ENCODE results near the gene KCNK3.

The KCNK3 gene

GRCh38 chr2:26666671-26667070 is 25.9 kb upstream of the KCNK3 start:
- DNase-seq: no peak

GRCh38 chr2:26668041-26668440 is 24.5 kb upstream of the KCNK3 start:
- DNase-seq: no peak

- no peak for DNase-seq
Measured at GRCh38 chr2:26668856-26669750, 23.4 kb upstream of the KCNK3 start.

- no peak for DNase-seq
Measured at GRCh38 chr2:26670171-26670570, 22.4 kb upstream of the KCNK3 start.

- no peak for DNase-seq
Measured at GRCh38 chr2:26670931-26671460, 21.5 kb upstream of the KCNK3 start.

- DNase-seq: no peak
Measured at GRCh38 chr2:26671691-26672090, 20.8 kb upstream of the KCNK3 start.

GRCh38 chr2:26672112-26672817 is 20.3 kb upstream of the KCNK3 start:
- DNase-seq: no peak

- no peak for DNase-seq
Measured at GRCh38 chr2:26672818-26673393, 19.6 kb upstream of the KCNK3 start.

GRCh38 chr2:26674002-26674751 is 18.3 kb upstream of the KCNK3 start:
- DNase-seq: no peak

- no peak for DNase-seq
Measured at GRCh38 chr2:26674771-26675170, 17.8 kb upstream of the KCNK3 start.

- DNase-seq: no peak
Measured at GRCh38 chr2:26675651-26676255, 16.8 kb upstream of the KCNK3 start.

GRCh38 chr2:26678035-26678434 is 14.5 kb upstream of the KCNK3 start:
- no peak for DNase-seq

GRCh38 chr2:26679867-26680266 is 12.7 kb upstream of the KCNK3 start:
- DNase-seq: no peak

GRCh38 chr2:26681656-26682055 is 10.9 kb upstream of the KCNK3 start:
- no peak for DNase-seq

GRCh38 chr2:26682155-26682554 is 10.4 kb upstream of the KCNK3 start:
- DNase-seq: no peak

- no peak for DNase-seq
Measured at GRCh38 chr2:26683583-26683982, 8.9 kb upstream of the KCNK3 start.

GRCh38 chr2:26685341-26685740 is 7.2 kb upstream of the KCNK3 start:
- DNase-seq: no peak

GRCh38 chr2:26685989-26686839 is 6.3 kb upstream of the KCNK3 start:
- DNase-seq: no peak

- DNase-seq: no peak
Measured at GRCh38 chr2:26687328-26687727, 5.2 kb upstream of the KCNK3 start.

GRCh38 chr2:26687801-26688200 is 4.7 kb upstream of the KCNK3 start:
- DNase-seq: no peak

- DNase-seq: no peak
Measured at GRCh38 chr2:26691161-26691560, 1.4 kb upstream of the KCNK3 start.

GRCh38 chr2:26691881-26692278 is 642 bp upstream of the KCNK3 start:
- DNase-seq: no peak
